Stimulated activated CD4-positive, alpha-beta T cell treated with anti-CD3 and anti-CD28 coated beads, Interleukin-15, amount 100 ng/mL, for 24 hours (primary cell): ENCODE data around the gene DOCK4.

Experiments
- DNase-seq: peaks from one replicate; pipeline ENCODE4 v3.0.0-alpha.2; 2020

Gene DOCK4

GRCh38 chr7:112073530-112073929, 132.7 kb downstream of the DOCK4 start:
- no peak for DNase-seq

DNA sequence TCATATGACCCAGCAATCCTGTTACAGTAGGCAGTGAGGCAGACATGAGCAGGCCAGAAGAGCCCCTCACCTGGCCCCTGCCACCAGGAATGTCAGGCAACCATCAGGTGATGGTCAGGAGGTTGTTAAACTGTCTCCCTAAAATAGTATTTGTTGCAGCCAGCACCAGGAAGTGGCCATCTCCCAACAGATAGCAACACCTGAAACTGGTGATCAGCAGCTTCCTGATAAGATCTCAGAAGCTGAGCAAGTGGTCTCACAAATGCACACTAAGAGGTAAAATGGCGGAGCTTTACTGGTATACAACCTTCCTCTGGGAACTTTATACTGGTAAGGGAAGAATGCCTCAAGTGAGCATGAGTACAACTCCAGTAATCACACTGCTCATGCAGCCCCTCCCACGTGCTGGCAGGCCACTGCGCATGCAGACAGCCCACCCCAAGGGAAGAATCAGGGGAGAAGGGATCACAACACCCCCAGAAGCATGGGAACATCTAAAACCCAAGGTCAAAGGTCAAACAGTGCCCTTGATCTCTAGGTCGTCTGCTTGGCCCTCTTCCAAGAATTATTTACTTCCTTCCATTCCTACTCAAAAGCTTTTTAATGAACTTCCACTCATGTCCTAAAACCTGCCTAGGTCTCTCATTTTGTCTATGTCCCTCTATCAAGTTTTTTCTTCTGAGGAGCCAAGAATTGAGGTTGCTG, 133.5 kb downstream of the DOCK4 start:
- no peak for DNase-seq

DNA sequence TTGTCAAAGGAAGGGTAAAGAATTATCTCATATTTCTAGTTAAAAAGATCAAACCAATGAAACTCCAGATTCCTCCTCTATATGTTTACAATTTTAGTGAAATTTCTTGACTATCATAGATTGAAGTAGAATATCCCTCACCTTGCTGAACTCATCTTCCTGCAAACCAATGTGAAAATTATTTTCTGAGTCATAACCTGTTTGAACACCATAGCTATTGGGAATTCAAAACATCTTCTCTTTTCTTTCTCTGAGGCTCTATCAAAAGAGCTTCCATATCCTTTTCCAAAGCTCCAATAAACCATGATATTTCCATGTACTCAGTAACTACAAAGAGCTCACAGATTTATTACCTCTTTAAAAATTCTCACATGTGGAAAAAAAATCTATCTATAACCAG, 134.3 kb downstream of the DOCK4 start:
- no peak for DNase-seq

DNA sequence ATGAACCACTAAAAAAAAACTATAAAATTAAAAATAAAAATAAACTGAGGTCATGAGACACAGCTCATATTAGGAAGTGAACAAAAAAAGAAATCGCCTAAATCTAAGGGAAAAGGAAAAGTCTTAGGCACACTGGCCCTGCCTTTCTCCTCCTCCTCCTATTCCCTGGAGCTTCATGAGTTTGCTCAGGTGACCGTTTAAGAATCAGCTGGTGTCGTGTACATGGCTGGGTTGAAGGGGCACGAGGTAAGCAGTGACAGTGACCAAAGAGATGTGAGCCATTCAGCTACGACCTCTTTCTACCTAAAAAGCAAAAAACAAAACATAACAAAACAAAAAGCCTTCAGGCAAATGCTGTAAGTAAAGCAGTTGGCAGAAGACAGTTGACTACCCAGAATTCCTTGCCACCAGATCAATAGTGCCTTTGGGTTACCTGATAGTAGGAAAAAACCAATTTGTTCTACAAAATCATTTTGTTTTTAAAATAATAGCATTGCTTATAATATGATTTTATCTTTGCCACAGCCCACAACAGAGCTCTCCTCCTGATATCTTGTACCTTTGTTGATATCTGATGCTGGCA, 135.4 kb downstream of the DOCK4 start:
- no peak for DNase-seq

DNA sequence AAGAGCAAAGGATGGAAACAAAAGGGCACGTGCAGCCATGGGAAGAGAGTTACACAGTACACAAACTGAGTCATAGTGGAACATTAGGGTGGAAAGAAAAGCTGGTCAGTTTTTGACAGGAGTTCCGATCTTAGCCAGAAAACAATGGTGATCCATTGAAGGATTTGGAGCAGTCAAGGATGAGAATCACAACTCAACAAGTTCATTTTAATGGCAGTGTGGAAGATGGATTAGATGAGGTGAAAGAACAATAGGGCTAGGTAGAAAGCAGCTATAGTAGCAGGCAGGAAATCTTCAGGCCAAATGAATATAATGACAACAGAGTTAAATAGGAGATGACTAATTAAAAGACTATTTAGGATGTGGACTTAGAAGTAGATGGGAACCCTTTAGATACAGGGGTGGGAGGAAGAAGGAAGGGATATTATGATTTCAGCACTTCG, 136.3 kb downstream of the DOCK4 start:
- DNase-seq = no peak

DNA sequence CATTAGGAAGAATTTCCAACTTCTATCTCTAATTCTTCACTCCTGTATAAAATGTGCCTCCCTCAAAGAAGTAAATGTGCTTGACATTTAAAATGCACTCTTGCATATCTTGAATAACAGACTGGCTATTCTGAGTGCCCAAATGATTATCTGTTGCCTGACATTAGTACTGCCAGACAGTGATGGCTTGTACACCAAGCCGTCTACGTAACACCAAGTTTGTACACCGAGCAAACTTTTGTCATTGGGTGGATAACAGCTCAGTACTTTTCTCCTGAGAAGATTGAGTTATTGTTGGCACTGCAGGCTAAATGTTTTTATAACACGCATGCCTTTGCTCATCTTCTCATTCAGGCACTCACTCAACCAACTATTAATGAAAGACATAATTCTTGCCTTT, 137.2 kb downstream of the DOCK4 start:
- DNase-seq = no peak

DNA sequence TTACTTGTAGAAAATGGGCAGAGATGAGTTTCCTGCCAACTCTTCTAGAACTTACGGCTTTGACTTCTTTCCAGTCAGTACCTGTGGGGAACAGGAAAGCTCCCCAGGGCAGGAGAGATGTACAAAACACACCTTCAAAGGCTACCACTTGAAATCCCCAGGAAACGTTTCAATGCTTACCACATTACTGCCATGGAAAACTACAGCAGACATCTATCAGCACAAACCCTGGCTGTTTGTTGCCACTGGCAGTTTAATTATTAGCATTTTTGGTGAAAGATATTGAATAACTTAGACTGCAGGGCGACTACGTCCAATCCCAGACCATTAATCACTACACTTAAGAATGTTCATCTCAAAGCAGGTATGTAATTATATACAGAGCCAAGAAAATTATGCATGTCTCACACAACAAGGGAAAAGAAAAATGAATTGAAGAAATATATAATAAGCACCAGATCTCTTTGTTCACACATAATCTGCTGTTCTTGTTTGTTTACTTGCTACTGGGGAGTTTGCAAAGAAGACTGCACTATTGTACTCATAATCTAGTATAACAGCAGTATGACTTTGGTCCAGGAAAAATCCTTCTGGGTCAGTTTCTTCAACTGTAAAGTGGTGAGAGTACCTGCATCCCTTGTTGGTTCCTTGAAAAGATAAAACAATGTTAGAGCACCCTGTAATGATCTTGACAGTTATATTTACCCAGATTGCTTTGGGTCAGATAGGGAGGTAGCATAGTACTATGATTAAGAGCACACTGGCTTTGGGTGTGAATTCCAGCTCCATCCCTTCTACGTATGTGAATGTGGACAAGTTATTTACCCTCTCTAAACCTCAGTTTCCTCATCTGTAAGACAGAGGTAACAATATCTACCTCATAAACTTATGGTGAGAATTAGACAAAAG, 138.3 kb downstream of the DOCK4 start:
- DNase-seq = no peak

DNA sequence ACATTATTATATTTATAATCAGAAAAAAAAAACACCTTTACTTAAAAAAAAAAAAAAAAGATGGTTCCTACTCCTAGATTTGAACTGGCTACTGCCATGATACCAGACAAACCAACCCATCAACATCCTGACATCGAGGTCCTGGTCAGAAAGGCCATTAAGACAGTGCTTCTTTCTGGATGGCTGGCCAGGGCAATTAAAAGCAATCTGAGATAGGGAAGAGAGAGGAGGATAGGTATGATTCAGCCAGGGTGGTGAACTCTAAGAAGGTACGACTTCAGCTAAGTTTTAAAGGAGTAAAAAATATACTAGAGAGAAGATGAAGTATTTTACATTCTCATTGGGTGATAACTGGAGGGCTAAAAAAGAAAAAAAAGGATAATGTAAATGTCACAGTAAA, 139.0 kb downstream of the DOCK4 start:
- DNase-seq = no peak

GRCh38 chr7:112065758-112066157, 140.4 kb downstream of the DOCK4 start:
- no peak for DNase-seq

DNA sequence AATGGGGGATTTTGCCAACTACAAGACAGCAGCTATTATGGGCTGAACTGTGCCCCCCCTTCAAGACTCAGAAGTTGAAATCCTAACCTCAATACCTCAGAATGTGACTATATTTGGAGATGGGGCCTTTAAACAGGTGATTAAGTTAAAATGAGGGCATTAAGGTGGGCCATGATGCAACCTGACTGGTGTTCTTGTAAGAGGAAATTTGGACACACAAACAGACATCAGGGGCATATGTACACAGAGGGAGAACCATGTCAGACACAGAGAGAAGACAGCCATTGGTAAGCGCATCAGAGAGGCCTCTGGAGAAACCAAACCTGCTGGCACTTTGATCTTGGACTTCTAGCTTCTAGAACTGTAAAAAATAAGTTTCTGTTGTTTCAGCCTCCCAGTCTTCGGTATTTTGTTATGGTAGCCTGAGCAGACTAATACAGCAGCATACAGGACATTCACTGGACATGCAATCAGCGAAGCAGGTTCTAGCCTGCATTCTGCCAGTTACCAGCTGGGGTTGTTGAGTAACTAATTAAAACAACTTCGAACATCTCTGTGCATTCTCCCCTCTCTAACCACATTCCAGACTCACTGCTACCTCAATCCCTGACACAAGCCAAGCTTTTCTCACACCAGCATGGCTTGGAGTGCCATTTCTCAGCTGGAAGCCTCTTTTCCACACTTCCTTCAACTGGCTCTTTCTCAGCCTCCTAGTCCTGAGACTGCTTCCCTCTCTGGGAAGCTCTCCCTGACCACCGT, 141.4 kb downstream of the DOCK4 start:
- no peak for DNase-seq

GRCh38 chr7:112063974-112064373, 142.2 kb downstream of the DOCK4 start:
- no peak for DNase-seq

DNA sequence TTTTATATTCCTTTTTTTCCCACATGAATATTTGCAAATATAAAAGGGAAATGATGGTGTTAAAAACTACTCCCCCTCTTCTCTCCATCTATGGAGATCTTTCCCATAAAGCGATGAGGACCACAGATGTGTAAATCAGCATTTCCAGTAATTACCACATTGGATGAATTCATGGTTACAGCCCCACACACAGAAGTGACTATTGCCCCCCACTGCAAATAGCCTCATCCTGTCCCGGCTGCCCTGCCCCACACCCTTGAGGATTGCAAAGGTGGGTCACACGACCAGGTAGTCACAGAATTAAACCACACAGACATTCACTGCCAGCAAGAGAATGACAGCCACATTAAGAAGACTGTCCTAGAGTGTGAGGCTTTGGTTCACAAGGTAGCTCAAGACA, 145.1 kb downstream of the DOCK4 start:
- DNase-seq = no peak

DNA sequence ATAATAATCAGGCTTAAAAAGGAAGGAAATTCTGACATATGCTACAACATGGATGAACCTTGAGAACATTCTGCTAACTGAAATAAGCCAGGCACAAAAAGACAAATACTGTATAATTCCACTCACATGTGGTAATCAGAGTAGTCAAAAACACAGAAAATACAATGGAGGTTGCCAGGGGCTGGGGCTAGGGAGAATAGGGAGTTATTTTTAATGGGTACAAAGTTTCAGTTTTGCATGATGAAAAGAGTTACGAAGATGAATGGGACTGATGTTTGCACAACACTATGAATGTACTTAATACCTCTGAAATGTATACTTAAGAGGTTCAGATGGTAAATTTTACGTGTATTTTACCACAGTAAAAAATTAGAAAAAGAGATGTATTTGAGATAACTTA, 145.6 kb downstream of the DOCK4 start:
- no peak for DNase-seq

DNA sequence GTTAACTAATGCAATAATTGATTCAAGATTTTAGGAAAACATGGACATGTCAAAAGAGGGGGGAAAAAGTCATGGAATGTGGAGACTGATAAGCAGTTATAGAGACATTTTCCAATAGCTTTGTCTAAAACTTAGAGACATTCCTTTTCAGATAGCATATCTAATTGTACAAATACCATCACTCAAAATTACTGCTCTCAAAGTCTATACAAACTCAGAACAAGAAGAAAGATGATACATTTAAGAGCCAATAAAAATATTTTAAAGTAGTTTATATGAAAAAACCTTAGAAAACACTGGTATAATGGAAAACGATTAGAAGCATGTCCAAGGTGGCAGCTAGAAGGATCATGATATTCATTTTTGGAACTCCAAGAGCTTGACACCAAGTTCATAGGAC, 146.5 kb downstream of the DOCK4 start:
- no peak for DNase-seq

GRCh38 chr7:112058686-112059085, 147.5 kb downstream of the DOCK4 start:
- DNase-seq = no peak

DNA sequence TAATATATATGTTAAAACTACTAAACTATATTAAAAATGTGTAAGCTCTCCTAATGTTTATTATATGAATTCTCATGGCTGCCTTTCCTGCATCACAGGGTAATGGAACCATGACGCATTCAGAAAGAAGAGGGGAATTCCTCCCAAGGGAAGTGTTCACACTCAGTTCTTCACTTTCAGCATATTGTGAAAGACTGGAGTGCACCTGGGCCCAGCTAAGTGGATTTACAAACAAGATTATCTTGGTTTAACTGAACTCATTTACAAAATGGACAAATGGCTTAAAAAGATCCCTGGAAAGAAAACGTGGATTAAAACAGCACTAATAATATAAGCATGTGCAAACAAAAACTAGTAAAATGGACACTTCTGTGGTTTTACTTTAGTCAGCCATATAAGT, 149.8 kb downstream of the DOCK4 start:
- DNase-seq = no peak

- no peak for DNase-seq
These were observed 152.5 kb downstream of the DOCK4 start for GRCh38 chr7:112053737-112054069.

DNA sequence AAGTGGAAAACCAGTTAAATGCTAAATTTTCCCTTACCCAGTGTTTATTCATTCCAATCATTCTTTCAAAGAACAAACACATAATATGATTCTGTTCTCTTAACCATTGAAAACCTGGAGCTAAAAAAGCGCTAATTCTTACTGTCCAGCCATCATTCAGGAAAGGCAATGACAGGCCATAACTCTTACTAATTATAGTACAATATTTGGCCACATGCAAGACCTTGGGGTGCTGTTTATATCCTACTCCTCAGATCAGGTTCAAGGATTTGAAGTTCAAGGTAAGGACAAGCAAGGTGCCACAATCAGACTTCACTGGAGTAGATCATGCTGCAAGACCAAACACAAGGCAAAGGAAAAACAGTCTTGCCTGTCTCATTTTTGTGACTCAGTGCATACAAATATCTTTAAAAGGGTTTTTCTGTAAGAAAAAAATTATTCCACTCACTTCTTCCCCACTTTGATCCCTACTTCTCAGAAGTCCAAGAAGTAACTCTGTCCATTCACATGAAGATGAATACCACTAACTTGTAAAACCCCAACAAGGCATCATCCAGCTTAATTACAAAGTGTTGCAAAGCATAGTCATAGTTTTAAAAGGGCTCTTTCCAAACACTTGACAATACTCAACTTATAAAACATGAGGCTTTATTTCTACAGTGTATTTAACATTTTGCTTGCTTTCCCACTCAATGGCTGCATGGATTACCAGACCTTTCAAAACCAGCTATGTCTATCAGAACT, 153.0 kb downstream of the DOCK4 start:
- DNase-seq = no peak

DNA sequence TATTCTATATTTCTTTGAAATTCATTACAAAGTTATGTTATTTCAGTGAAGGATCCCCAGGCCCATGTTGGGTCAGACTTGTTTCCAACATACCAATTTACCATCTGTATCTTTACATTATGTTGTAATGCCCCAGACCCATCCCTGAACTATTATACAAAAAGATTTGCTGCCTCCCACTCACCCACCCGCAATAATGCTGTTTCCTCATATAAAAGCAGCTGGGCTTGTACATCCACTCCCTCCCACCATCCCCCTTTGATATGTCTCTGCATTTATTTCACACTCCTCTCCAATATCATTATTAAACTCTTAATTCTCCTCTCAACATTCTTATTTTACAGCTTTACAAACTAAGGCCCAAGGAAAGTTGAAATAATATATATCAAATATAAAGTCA, 153.7 kb downstream of the DOCK4 start:
- no peak for DNase-seq

DNA sequence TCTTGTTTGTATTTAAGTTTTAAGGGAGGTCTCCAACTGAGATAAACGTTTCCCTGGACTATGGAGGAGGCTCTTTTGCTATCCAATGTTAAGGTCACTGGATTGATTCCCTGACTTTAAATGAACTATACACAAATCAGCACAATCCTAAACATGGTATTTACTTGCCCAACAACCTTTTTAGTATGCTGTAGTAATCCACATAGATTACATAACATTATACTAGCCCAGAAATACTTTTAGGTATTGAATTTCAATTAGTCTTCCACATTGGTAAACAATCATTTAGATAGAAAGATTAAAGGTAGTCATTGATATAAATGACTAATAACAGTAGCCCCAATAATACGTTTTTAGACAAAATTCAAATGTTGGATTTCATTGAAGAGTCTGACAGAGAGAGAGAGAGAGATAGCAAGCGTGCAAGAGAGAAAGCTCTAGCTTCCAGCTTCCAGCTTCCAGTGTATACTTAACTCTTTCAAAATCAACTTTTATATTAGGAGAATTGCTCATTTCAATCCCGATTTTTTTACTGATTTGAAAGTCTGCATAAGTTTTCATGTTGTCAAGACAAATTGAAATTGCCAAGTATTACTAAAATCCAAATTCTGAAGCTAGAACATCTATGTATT, 155.8 kb downstream of the DOCK4 start:
- DNase-seq = no peak

DNA sequence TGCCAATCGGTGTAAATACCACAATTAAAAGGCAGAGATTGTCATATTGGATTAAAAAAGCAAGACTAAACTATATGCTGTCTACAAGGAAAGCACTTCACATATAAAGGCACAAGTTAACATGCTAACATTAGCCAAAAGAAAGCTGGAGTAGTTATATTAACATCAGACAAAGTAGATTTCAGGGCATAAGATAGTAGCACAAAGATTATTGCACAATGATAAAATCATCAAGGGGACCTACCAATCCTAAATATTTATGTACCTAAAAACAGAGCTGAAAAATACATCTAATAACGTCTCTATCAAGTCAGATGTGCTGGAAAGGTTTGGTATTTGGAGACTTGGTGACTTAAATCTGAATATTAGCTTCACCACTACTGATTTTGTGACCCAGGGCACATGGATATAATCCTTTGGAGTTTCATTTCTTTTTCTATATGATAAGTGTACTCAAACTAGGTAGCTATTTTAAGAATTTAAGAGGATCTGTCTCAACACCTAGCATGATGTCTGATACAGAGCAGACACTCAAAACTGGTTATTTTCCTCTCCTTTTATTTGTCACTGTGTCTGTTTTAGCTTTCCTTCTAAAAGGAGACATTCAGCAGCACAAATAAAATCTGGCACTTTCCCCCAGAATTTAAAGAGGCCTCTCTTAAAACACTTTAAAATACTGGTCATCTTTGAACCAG, 156.5 kb downstream of the DOCK4 start:
- DNase-seq = no peak
